GM20431 (cell line): ENCODE results near the gene FUOM.

ENCODE experiments used
- in situ Hi-C: fragments of 300-500 bp; cut with MseI, MboI; formaldehyde crosslinking; loops from one replicate; pipeline ENCODE4 v1.15.0; 2020; ENCODE audit warnings: low sequenced_read_pairs; ENCODE audit not compliant: unreplicated experiment

The FUOM gene

GRCh38 chr10:133316732-133317131 is 41.1 kb downstream of the FUOM start:
- in situ Hi-C loops: no loop called here

GRCh38 chr10:133316266-133316665 is 41.6 kb downstream of the FUOM start:
- in situ Hi-C loops: no loop called here

DNA sequence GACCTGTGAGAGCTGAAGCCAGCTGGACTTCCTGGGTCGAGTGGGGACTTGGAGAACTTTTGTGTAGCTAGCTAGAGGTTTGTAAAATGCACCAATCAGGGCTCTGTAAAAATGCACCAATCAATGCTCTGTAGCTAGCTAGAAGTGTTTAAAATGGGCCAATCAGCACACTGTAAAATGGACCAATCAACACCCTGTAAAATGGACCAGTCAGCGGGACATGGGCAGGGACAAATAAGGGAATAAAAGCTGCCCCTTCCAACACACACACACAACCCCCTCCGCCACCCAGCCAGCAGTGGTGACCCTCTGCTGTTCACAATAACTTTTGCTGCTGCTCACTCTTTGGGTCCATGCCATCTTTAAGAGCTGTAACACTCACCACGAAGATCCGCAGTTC is 42.0 kb downstream of the FUOM start:
- in situ Hi-C loops: no loop called here

GRCh38 chr10:133314911-133315310 is 42.9 kb downstream of the FUOM start:
- in situ Hi-C loops: no loop called here

DNA sequence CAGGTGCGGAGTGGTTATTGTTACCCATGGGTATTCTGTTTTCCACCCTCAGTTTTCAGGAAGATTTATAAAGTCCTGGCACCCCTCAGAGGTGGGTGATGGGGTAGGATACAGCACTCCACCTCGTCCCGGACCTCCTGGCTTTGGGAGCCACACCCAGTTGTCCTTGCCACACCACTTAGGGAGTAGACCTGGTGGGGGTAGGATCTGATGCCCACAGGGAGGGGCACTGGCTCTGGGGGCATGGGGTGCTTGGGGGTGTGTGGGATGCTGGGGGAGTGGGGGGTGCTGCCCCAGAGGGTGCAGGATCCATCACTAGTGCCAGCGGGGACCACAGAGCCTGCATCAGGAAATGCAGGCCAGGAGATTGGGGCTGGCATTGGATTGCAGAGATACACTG is 44.6 kb downstream of the FUOM start:
- in situ Hi-C loops: no loop called here

DNA sequence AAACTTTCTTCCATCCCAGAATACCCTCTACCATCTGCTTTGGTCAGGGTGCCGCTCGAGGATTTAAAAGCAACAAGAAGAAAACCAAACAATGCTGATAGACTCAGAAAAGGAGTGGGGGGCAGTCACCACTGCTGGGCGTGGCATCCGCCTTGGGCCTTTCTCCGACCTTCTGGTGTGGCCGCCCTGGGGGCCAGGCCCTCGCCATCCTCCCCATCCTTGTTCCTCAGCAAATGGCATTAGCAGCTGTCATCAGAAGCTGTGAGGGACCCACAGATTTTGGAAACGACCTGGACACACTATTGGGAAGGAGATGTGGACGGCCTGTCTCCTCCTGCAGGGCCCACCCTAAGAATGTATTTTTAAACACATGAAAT is 45.1 kb downstream of the FUOM start:
- in situ Hi-C loops: no loop called here

GRCh38 chr10:133312016-133312768 is 45.6 kb downstream of the FUOM start:
- in situ Hi-C loops: no loop called here

GRCh38 chr10:133311570-133311969 is 46.2 kb downstream of the FUOM start:
- in situ Hi-C loops: no loop called here

DNA sequence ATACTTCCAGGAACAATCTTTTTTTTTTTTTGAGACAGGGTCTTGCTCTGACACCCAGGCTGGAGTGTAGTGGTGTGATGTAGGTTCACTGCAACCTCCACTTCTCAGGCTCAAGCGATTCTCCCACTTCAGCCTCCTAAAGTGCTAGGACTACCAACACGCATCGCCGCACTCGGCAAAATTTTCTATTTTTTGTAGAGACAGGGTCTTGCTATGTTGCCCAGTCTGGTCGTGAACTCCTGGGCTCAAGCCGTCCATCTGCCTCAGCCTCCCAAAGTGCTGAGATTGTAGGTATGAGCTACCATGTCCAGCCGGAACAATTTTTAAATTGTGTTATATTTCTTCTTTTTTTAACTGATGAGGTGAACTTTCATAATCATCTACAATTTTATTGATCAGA is 47.0 kb downstream of the FUOM start:
- in situ Hi-C loops: no loop called here

DNA sequence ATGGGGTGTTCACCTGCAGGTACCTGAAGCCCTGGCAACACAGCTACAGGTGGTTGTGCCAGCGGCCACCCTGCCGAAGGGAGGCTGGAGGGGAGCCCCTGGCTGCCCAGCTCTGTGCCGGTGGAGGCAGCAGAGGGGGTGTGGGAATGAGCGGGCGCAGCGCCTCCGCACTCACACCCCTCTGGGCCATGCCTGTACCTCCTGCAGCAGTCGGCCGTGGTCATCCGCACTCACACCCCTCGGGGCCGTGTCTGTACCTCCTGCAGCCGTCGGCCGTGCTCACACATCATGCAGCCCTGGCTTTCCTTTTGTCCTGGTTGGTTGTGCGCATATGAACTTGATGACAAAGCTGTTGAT is 47.4 kb downstream of the FUOM start:
- in situ Hi-C loops: no loop called here

- in situ Hi-C loops: no loop called here
Measured at GRCh38 chr10:133309720-133310398, 48.0 kb downstream of the FUOM start.

- in situ Hi-C loops: no loop called here
Measured at GRCh38 chr10:133309100-133309719, 48.6 kb downstream of the FUOM start.

GRCh38 chr10:133308421-133309099 is 49.3 kb downstream of the FUOM start, which contains the start of the genes TUBGCP2 and ZNF511:
TSS of gene TUBGCP2 (minus strand) at chr10:133308872. CDS start at chr10:133302941, 5,931 bp downstream.
TSS of gene ZNF511 (plus strand) at chr10:133308914. CDS start at chr10:133308944, 30 bp downstream.
- in situ Hi-C loops: no loop called here

DNA sequence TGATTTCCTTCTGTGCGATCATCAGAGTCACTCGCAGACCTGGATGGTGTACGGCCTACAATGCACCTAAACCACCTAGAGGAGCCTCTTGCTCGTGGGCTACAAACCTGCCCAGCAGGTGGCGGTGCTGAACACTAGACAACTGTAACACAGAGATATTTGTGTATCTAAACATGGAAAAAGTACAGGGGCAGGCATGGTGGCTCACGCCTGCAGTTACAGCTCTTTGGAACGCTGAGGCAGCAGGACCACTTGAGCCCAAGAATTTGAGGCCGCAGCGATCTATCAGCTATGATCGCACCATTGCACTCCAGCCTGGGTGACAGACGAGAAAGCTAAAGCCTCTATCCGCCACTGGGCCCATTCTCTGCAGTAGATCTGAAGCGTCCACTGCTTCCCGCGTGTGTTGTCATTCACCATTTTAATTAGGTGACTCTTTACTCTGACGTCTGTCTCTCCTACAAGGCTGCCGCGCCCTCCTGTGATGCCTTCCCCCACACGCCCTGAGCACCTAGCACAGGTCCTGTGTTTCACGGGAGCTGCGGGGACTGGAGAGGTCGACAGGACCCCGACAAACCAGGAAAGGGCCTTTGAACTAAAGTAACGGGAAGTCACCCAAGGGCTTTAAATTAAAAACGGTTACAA is 49.9 kb downstream of the FUOM start:
- in situ Hi-C loops: no loop called here

GRCh38 chr10:133306941-133307379 is 50.9 kb downstream of the FUOM start:
- in situ Hi-C loops: no loop called here

GRCh38 chr10:133306097-133306476 is 51.7 kb downstream of the FUOM start:
- in situ Hi-C loops: no loop called here
